ENCODE results near the gene HMGB2.

The HMGB2 gene

GRCh38 chr4:173365359-173365996 lies 31.3 kb upstream of the HMGB2 start:
- H3K4me1 ChIP-seq (ENCODE audit: control insufficient read depth, insufficient read depth, low read length) = peaks cover 13% of the 10 kb centered on the region
- no peak overlapping the region for H3K4me3 ChIP-seq (ENCODE audit: low read length)
- no peak overlapping the region for H3K4me2 ChIP-seq (ENCODE audit: low read length)
- H3K9ac ChIP-seq (ENCODE audit: low read depth, low read length) = no peak overlapping the region
- H3K9me3 ChIP-seq (replicated peaks; ENCODE audit: low read length) = no peaks in the 10 kb centered on the region
- no peaks in the 10 kb centered on the region for H3K27me3 ChIP-seq (ENCODE audit: control insufficient read depth, insufficient read depth, low read length)
- H3K36me3 ChIP-seq (ENCODE audit: insufficient read depth, low read length) = no peaks in the 10 kb centered on the region

- Histone ChIP-seq H3K27me3 (ENCODE audit: control insufficient read depth, insufficient read depth, low read length) (no peaks in the 10 kb centered on the region), H3K4me2 (ENCODE audit: low read length) (no peak overlapping the region), H3K36me3 (ENCODE audit: insufficient read depth, low read length) (no peaks in the 10 kb centered on the region), H3K4me3 (ENCODE audit: low read length) (no peak overlapping the region), H3K9ac (ENCODE audit: low read depth, low read length) (no peak overlapping the region), H3K4me1 (ENCODE audit: control insufficient read depth, insufficient read depth, low read length) (peaks cover 8% of the 10 kb centered on the region), H3K9me3 (replicated peaks; ENCODE audit: low read length) (no peaks in the 10 kb centered on the region)
These were observed 28.5 kb upstream of the HMGB2 start for GRCh38 chr4:173362666-173363065.

- H3K9ac ChIP-seq (ENCODE audit: low read depth, low read length) = no peak overlapping the region
- H3K27me3 ChIP-seq (ENCODE audit: control insufficient read depth, insufficient read depth, low read length) = no peaks in the 10 kb centered on the region
- H3K4me1 ChIP-seq (ENCODE audit: control insufficient read depth, insufficient read depth, low read length) = no peaks in the 10 kb centered on the region
- no peaks in the 10 kb centered on the region for H3K36me3 ChIP-seq (ENCODE audit: insufficient read depth, low read length)
- H3K4me2 ChIP-seq (ENCODE audit: low read length) = no peak overlapping the region
- no peak overlapping the region for H3K4me3 ChIP-seq (ENCODE audit: low read length)
- H3K9me3 ChIP-seq (replicated peaks; ENCODE audit: low read length) = no peaks in the 10 kb centered on the region
These were observed 26.5 kb upstream of the HMGB2 start for GRCh38 chr4:173360587-173361221.

GRCh38 chr4:173357939-173358338 lies 23.8 kb upstream of the HMGB2 start:
- H3K4me1 ChIP-seq (ENCODE audit: control insufficient read depth, insufficient read depth, low read length) = no peaks in the 10 kb centered on the region
- H3K36me3 ChIP-seq (ENCODE audit: insufficient read depth, low read length) = no peaks in the 10 kb centered on the region
- no peaks in the 10 kb centered on the region for H3K9me3 ChIP-seq (replicated peaks; ENCODE audit: low read length)
- no peak overlapping the region for H3K4me2 ChIP-seq (ENCODE audit: low read length)
- no peak overlapping the region for H3K4me3 ChIP-seq (ENCODE audit: low read length)
- H3K27me3 ChIP-seq (ENCODE audit: control insufficient read depth, insufficient read depth, low read length) = no peaks in the 10 kb centered on the region
- no peak overlapping the region for H3K9ac ChIP-seq (ENCODE audit: low read depth, low read length)

GRCh38 chr4:173347467-173347866 lies 13.3 kb upstream of the HMGB2 start:
- H3K4me2 ChIP-seq (ENCODE audit: low read length) = no peak overlapping the region
- H3K36me3 ChIP-seq (ENCODE audit: insufficient read depth, low read length) = no peaks in the 10 kb centered on the region
- no peaks in the 10 kb centered on the region for H3K9me3 ChIP-seq (replicated peaks; ENCODE audit: low read length)
- no peaks in the 10 kb centered on the region for H3K27me3 ChIP-seq (ENCODE audit: control insufficient read depth, insufficient read depth, low read length)
- no peak overlapping the region for H3K9ac ChIP-seq (ENCODE audit: low read depth, low read length)
- H3K4me3 ChIP-seq (ENCODE audit: low read length) = no peak overlapping the region
- H3K4me1 ChIP-seq (ENCODE audit: control insufficient read depth, insufficient read depth, low read length) = peaks cover 18% of the 10 kb centered on the region

- Histone ChIP-seq H3K4me1 (ENCODE audit: control insufficient read depth, insufficient read depth, low read length) (peaks cover 18% of the 10 kb centered on the region), H3K4me3 (ENCODE audit: low read length) (peak overlapping the region; percentile 46), H3K36me3 (ENCODE audit: insufficient read depth, low read length) (no peaks in the 10 kb centered on the region), H3K9me3 (replicated peaks; ENCODE audit: low read length) (no peaks in the 10 kb centered on the region), H3K27me3 (ENCODE audit: control insufficient read depth, insufficient read depth, low read length) (no peaks in the 10 kb centered on the region), H3K9ac (ENCODE audit: low read depth, low read length) (peak overlapping the region; percentile 60), H3K4me2 (ENCODE audit: low read length) (peak overlapping the region; percentile 62)
These were observed 11.9 kb upstream of the HMGB2 start for GRCh38 chr4:173346074-173346473.

- no peaks in the 10 kb centered on the region for H3K9me3 ChIP-seq (replicated peaks; ENCODE audit: low read length)
- H3K27me3 ChIP-seq (ENCODE audit: control insufficient read depth, insufficient read depth, low read length) = no peaks in the 10 kb centered on the region
- H3K4me1 ChIP-seq (ENCODE audit: control insufficient read depth, insufficient read depth, low read length) = peaks cover 18% of the 10 kb centered on the region
- H3K4me2 ChIP-seq (ENCODE audit: low read length) = peak overlapping the region; percentile 62
- H3K9ac ChIP-seq (ENCODE audit: low read depth, low read length) = peak overlapping the region; percentile 60
- H3K4me3 ChIP-seq (ENCODE audit: low read length) = no peak overlapping the region
- H3K36me3 ChIP-seq (ENCODE audit: insufficient read depth, low read length) = no peaks in the 10 kb centered on the region
These were observed 11.5 kb upstream of the HMGB2 start for GRCh38 chr4:173345648-173346047.

GRCh38 chr4:173343832-173344397 lies 9.8 kb upstream of the HMGB2 start:
- no peaks in the 10 kb centered on the region for H3K27me3 ChIP-seq (ENCODE audit: control insufficient read depth, insufficient read depth, low read length)
- H3K9me3 ChIP-seq (replicated peaks; ENCODE audit: low read length) = no peaks in the 10 kb centered on the region
- H3K36me3 ChIP-seq (ENCODE audit: insufficient read depth, low read length) = no peaks in the 10 kb centered on the region
- no peak overlapping the region for H3K9ac ChIP-seq (ENCODE audit: low read depth, low read length)
- no peak overlapping the region for H3K4me2 ChIP-seq (ENCODE audit: low read length)
- no peak overlapping the region for H3K4me3 ChIP-seq (ENCODE audit: low read length)
- peaks cover 18% of the 10 kb centered on the region for H3K4me1 ChIP-seq (ENCODE audit: control insufficient read depth, insufficient read depth, low read length)

- H3K4me2 ChIP-seq (ENCODE audit: low read length) = no peak overlapping the region
These were observed 3.3 kb upstream of the HMGB2 start for GRCh38 chr4:173337463-173337862.

GRCh38 chr4:173334891-173335752 lies 964 bp upstream of the HMGB2 start:
- peak overlapping the region; percentile 82 for H3K4me2 ChIP-seq (ENCODE audit: low read length)
- no peaks in the 10 kb centered on the region for H3K9me3 ChIP-seq (replicated peaks; ENCODE audit: low read length)
- H3K27me3 ChIP-seq (ENCODE audit: control insufficient read depth, insufficient read depth, low read length) = no peaks in the 10 kb centered on the region
- H3K4me3 ChIP-seq (ENCODE audit: low read length) = peak overlapping the region; percentile 90
- peak overlapping the region; percentile 87 for H3K9ac ChIP-seq (ENCODE audit: low read depth, low read length)
- H3K4me1 ChIP-seq (ENCODE audit: control insufficient read depth, insufficient read depth, low read length) = peaks cover 26% of the 10 kb centered on the region
- peaks cover 25% of the 10 kb centered on the region for H3K36me3 ChIP-seq (ENCODE audit: insufficient read depth, low read length)

More at GRCh38 chr4:173337463-173337862, 3.3 kb upstream of the HMGB2 start:
- H3K9ac ChIP-seq (ENCODE audit: low read depth, low read length) = no peak overlapping the region
- no peaks in the 10 kb centered on the region for H3K27me3 ChIP-seq (ENCODE audit: control insufficient read depth, insufficient read depth, low read length)
- peaks cover 10% of the 10 kb centered on the region for H3K36me3 ChIP-seq (ENCODE audit: insufficient read depth, low read length)
- H3K4me1 ChIP-seq (ENCODE audit: control insufficient read depth, insufficient read depth, low read length) = peaks cover 17% of the 10 kb centered on the region
- no peaks in the 10 kb centered on the region for H3K9me3 ChIP-seq (replicated peaks; ENCODE audit: low read length)
- no peak overlapping the region for H3K4me3 ChIP-seq (ENCODE audit: low read length)

- peaks cover 37% of the 10 kb centered on the region for H3K36me3 ChIP-seq (ENCODE audit: insufficient read depth, low read length)
- H3K4me1 ChIP-seq (ENCODE audit: control insufficient read depth, insufficient read depth, low read length) = peaks cover 26% of the 10 kb centered on the region
- H3K9ac ChIP-seq (ENCODE audit: low read depth, low read length) = peak overlapping the region; percentile 100
- H3K9me3 ChIP-seq (replicated peaks; ENCODE audit: low read length) = no peaks in the 10 kb centered on the region
- peak overlapping the region; percentile 93 for H3K4me3 ChIP-seq (ENCODE audit: low read length)
- H3K4me2 ChIP-seq (ENCODE audit: low read length) = peak overlapping the region; percentile 93
- H3K27me3 ChIP-seq (ENCODE audit: control insufficient read depth, insufficient read depth, low read length) = no peaks in the 10 kb centered on the region
These were observed 487 bp downstream of the HMGB2 start for GRCh38 chr4:173333658-173334084.
